GM21390 (cell line): ENCODE results near the gene METTL21C.

ENCODE experiments used
- ATAC-seq: cut with Tn5 transposase; IDR thresholded peaks from one replicate; pipeline ENCODE4 v1.9.1; 2021; ENCODE audit not compliant: unreplicated experiment

Gene METTL21C

DNA sequence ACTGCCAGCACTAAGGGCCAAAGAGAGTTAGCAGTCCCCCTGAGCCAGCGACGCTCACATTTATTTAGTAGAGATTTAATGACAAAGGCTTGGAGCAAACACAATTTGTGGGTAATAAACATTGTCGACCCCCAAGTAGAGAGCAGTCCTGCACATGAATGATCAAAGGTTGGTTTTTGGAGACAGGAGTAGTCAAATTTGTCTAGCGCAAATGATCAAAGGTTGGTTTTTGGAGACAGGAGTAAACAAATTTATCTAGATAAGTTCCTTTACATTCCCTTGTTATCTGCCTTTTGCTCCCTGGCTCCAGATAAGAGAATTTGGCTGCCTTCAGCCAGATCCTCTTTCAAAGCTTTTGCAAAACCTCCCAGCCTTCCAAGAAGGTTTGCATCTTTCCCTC is 26.9 kb downstream of the METTL21C start:
- ATAC-seq = no peak

DNA sequence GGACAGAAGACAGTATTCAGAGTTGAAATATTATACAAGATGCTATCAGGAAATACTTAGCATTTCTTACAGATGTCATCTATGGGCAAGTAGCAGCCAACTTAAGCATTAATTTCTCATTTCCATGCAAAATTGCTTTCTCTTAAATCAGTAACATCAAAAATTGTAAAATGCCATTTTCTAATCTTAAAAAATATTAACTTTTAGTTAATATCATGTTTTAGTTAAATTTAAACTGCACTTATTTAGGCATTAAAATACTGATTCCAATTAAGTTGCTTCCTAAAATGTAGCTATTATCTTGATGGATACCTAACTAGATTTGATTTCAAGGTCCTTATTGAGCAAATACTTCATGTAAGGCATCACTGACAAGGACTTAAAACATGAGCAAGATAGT is 27.8 kb downstream of the METTL21C start:
- no peak for ATAC-seq

DNA sequence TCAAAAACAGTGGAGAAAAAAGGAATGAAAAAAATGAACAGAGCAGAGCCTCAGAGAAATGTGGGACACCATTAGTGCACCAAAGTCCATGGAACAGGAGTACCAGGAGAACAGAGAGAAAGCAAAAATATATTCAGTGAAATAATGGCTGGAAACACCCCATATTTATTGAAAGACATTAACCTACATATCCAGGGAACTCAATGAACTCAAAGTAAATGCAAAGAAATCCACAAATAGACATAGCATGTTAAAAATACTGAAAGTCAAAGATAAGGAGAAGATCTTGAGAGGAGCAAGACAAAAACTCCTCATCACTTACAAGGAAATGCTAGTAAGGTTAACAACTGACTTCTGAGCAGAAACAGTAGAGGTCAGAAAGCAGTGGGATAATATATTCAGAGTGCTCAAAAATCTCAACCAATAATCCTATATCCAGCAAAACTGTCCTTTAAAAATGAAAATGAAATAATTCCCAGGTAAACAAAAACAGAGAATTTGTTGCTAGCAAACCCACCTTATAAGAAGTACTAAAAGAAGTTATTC is 35.6 kb downstream of the METTL21C start:
- ATAC-seq = no peak

DNA sequence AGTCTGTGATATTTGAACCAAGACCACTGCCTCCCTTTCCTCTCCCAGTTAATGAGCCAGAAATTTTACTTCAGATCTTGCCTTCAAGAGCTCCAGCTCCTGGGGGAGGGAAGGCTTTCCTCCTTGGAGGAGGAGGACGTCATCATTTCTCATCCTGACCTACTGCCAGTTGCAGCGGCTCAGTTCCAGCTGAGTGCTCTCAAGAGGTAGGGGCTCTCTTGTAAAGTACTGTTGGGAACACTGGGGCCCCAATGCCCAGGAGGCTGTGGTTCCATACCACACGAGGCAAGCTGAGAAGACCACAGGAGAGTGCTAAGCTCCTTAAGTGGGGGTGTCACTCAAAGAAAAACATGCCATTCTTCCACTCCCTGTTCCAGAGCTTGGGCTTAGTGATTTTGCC is 36.2 kb downstream of the METTL21C start:
- no peak for ATAC-seq

DNA sequence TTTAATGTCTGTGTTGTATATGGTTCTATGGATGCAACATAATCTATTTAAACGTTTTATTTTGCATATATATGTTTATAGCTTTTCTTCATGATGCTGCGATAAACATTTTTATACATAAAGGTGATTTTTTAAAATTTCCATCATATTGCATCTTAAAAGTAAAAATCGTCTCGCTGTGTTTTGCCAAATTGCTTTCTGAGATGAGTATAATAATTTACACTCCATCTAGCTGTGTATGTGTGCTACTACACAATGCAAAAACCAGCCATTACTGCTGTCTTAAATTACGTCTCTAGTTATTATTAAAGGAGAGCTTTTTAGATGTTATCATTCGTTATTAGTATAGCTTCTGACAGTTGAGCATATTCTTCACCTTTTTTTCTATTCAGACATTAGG is 37.2 kb downstream of the METTL21C start:
- ATAC-seq = no peak

DNA sequence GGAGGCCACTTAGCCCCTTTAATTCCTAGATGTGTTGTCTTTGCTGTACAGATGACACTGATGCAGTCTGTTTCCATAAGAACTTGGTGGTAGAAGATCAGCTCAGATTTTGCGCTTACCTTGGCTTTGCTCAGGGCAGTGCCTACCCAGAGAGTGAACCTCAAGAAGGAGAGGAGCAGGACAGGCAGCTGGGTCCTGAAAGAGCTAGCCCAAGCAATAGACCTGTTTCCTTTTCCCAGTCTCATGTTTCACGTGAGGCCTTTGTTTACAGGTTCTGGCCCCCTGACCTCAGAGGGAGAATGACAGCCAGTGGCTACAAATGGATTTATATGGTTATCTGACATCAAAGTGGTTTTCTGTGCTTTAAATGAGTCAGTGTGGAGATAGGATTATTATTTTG is 40.1 kb downstream of the METTL21C start:
- no peak for ATAC-seq

DNA sequence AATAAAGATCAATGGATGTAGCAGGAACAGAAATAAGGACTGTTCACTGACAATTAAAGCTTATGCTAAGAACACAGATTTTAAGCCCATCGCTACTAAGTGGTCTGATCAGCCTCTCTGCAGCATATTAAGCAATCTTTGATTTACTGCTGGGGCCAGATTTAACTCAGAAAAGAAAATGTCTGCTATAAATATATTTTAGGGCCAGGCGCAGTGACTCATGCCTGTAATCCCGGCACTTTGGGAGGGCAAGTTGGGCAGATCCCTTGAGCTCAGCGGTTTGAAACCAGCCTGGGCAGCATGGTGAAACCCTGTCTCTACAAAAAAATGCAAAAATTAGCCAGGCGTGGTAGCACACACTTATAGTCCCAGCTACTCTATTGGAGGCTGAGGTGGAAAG is 43.0 kb downstream of the METTL21C start:
- no peak for ATAC-seq

DNA sequence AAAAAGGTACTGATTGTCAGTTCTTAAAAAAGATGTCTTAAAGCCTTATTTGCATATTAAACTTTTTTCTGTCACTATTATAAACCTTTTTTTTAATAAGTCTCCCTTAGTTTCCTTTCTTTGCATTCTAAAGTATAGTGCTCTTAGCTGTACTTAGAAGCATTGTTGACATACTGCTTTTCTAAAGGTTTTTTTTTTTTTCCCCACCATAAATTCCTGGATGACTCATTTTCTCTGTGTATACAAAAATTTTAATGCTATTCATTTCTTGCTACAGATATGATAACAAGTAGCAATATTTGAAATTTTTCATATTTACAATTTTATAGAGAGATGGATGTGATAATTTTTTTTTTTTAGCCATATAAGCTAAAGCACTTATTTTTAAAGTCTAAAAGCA is 43.5 kb downstream of the METTL21C start:
- no peak for ATAC-seq

DNA sequence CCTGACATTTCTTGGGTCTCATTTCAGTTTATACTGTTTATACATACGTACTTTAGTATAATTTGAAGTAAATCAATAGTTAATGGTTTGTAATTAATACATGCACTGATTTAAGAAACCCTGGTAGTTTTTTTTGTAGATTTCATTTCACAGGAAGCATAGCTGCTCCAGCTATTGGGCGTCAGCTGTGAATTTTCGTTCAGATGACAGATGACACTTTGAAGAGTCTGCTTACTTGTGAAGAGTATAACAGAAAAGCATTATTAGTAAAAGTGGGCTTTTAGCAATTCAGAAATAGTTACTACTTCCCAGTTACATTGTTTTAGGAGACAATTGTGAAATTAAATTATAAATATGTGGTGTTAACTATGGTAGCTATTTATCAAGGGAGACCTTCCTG is 44.4 kb downstream of the METTL21C start:
- ATAC-seq = no peak

DNA sequence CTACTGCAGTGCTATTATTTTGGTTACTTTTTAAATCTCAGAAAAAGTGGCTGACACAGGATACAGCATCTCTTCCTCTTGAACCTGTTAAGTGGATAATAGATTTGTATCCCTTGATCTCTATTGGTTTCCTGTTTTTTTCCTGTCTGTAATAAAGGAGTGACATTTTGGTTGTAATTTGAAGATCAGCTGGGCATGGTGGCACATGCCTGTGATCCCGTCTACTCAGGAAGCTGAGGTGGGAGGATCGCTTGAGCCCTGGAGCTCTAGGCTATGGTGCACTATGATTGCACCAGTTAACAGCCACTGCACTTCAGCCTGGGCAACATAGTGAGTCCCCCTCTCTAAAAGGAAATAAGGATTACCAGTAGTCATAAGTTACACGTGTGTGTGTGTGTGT is 46.8 kb downstream of the METTL21C start:
- ATAC-seq = no peak

DNA sequence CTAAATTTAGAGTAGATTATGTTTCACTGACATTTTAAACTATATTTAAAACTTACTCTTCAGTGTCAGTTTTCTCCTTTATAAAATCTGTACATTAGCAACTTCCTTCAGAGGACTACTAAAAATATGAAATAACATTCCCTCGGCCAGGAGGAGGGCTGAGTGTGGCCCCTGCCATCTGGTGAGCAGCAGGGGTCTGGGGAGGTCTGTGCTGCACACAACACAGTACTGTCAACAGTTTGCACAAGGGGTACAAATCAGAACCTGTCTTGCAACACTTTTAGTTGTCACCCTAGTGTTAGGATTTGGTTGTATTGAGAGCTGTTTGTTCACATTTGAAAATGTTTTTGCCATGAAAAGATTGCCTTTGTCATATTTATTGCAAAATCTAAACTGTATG is 49.1 kb downstream of the METTL21C start:
- no peak for ATAC-seq

DNA sequence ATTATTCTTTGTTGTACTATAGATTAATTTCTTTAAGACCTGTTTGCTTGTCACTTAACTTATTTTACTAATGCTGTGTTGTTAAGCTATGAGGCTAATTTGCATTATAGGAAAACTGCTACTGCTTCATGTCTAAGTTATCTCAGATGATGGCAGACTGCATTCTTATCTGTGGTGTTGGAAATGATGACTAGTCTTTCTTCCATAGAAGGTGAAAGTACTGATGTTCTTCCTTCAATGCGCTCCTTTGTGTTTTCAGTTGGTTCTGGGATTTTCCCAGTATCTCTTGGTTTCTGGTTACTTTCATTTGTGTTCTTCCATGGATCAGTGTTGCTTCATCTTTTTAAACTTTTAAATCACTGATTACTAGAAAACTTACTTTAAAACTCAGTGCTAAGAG is 51.2 kb downstream of the METTL21C start:
- no peak for ATAC-seq

DNA sequence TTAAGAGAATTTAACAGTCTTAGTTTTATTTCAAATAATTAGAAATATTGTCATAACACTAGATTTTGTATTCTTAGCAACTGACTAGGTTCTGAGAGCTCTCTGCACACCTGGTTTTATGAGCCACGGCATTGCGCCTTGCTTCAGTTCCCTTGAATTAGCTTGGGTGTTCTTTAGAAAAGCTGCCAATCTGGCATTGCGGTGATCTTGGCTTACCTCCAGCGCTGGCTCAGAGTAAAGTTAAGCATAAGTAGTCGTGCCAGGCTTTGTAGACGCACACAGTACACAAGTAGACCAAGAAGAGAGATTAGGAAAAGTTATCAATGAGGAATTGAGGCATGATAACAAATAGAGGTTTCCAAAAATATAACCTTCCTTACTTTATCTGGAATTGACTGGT is 52.4 kb downstream of the METTL21C start:
- no peak for ATAC-seq

DNA sequence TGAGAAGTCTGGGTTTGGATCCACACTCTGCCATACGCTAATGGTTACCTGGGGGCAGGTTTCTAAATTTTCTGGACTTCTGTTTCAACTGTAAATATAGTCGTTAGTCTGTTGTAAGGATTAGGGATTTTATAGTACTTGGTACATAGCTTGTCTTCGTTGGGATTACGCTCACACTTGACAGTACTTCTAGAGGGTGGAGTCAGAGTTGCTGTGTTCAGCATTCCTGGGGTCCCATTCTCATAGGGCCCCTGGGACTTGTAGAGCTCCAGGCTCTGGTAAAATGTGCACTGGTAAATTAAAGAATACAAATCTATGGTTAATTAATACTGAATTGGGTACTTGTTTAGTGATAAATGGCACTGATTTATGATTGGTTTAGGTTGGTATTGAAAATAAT is 52.8 kb downstream of the METTL21C start:
- no peak for ATAC-seq

DNA sequence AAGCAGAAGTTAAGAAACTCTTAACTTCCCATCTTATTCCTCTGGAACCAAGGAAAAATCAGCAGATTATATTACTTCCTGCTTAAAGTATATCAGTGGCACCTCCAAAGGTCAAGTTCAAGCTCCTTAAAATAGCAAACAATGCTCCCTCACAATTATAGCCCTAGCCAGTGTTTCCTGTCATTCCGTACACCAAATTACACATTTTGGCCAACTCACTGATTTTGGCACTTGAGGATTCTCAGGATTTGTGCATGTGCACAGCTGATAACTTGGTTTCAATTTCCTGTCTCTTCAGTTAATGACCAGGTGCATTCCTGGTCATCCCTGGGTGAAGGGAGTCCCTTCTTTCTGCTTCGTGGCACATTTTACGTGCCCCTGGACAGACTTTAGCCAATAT is 56.1 kb downstream of the METTL21C start:
- no peak for ATAC-seq
